NB4 (cell line): ENCODE measurements around the gene NPTXR.
"Not testable (repeated sequence)": the region's sequence is repeated elsewhere in the genome, so short reads cannot be mapped to it uniquely, and the experiment has no call there.

Experiments used
- DNase-seq: peaks from one replicate; pipeline ENCODE4 v3.0.0; 2010; ENCODE audit warnings: low read depth
- H3K4me3 ChIP-seq: one replicate; pipeline ENCODE4 v1.5.1; 2011; ENCODE audit warnings: mild to moderate bottlenecking, low read depth, low read length, moderate library complexity
- MYC ChIP-seq: IDR thresholded peaks from 2 replicates; pipeline ENCODE4 v1.6.1; 2011; ENCODE audit warnings: low read depth, low read length
- POLR2A ChIP-seq: IDR thresholded peaks from 2 replicates; pipeline ENCODE4 v1.6.1; 2011; ENCODE audit warnings: mild to moderate bottlenecking; ENCODE audit not compliant: insufficient read length; ENCODE audit errors: extremely low read depth
- TF ChIP-seq, protein P1 (sequence below): IDR thresholded peaks from one replicate; pipeline ENCODE4 v1.5.1; 2012; ENCODE audit warnings: low read depth, low read length
- TF ChIP-seq, protein P2 (sequence below): IDR thresholded peaks from 2 replicates; pipeline ENCODE4 v1.6.1; 2011; ENCODE audit warnings: low read depth, low read length

The NPTXR gene

DNA sequence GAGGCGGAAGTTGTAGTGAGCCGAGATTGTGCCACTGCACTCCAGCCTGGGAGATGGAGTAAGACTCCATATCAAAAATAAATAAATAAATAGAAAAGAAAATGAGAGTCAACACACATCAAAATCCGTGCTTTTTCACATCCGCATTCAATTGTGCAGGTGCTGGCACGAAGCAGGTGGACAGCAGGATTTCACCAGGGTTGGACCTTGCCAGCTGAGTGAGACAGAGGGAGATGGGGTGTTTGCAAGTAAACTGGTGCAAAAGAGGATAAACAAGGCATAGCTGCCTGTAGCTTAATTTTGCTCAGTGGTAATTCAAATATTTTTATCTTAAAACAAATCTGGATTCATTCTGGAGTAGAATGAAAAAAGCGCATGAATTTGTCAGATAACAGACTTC, 26.6 kb downstream of the NPTXR start:
- no peak overlapping the region for H3K4me3 ChIP-seq
- TF ChIP-seq POLR2A = no peak
- no peak for TF ChIP-seq MYC
- TF ChIP-seq, protein P1, sequence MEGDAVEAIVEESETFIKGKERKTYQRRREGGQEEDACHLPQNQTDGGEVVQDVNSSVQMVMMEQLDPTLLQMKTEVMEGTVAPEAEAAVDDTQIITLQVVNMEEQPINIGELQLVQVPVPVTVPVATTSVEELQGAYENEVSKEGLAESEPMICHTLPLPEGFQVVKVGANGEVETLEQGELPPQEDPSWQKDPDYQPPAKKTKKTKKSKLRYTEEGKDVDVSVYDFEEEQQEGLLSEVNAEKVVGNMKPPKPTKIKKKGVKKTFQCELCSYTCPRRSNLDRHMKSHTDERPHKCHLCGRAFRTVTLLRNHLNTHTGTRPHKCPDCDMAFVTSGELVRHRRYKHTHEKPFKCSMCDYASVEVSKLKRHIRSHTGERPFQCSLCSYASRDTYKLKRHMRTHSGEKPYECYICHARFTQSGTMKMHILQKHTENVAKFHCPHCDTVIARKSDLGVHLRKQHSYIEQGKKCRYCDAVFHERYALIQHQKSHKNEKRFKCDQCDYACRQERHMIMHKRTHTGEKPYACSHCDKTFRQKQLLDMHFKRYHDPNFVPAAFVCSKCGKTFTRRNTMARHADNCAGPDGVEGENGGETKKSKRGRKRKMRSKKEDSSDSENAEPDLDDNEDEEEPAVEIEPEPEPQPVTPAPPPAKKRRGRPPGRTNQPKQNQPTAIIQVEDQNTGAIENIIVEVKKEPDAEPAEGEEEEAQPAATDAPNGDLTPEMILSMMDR = no peak
- TF ChIP-seq, protein P2, sequence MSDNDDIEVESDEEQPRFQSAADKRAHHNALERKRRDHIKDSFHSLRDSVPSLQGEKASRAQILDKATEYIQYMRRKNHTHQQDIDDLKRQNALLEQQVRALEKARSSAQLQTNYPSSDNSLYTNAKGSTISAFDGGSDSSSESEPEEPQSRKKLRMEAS = no peak
- DNase-seq = no peak

DNA sequence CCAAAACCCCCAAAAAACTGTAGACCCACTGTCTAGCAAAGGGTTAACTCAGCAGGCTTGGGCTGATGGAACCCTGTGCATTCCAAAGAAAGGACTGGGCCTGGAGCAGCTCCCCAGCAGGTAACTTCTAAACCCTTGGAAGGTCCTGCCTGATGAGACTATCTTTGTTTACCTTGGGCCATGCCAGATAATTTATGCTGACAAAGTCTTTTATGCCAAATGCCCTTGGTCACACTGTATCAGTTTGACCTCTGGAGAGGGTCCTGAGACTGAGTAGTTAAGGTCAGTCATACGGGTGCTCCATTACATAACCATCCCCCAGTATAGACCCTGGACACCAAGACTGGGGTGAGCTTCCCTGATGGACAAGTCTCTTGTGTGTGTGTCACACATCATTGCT, 28.0 kb downstream of the NPTXR start:
- H3K4me3 ChIP-seq = no peak overlapping the region
- TF ChIP-seq, protein P1 = no peak
- TF ChIP-seq, protein P2 = no peak
- no peak for TF ChIP-seq MYC
- no peak for DNase-seq

DNA sequence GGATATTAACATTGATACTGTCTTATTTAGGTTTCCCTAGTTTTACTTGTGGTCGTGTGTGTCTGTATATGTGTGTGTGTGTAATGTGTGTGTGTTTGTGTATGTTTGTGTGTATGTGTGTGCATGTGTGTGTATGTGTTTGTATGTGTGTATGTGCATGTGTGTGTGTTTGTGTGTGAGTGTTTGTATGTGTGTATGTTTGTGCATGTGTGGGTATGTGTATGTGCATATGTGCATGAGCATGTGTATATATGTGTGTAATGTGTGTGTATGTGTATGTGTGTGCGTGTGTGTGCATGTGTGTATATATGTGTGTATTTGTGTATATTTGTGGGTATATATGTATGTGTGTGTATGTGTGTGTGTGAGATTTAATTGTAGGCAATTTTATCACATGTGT, 32.6 kb downstream of the NPTXR start:
- no peak overlapping the region for H3K4me3 ChIP-seq
- no peak for DNase-seq
- TF ChIP-seq POLR2A = no peak
- TF ChIP-seq, protein P1 = no peak

DNA sequence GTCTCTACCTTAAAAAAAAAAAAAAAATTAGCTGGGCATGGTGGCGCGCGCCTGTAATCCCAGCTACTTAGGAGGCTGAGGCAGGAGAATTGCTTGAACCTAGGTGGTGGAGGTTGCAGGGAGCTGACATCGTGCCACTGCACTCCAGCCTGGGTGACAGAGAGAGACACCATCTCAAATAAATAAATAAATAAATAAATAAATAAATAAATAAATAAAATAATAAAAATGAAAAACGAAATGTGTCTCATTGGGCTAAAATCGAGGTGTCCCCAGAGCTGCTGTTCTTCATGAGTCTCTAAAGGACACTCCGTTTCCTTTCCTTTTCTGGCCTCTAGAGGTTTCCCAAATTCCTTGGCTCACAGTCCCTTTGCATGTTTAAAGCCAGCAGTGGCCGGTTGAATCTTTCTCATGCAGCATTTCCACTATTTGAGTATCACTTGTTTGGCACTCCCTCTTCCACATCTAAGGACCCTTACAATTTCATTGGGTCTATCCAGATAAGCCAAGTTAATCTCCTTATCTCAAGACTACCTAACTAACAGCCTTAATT, 38.7 kb downstream of the NPTXR start:
- DNase-seq, H3K4me3 ChIP-seq: not testable (repeated sequence)

DNA sequence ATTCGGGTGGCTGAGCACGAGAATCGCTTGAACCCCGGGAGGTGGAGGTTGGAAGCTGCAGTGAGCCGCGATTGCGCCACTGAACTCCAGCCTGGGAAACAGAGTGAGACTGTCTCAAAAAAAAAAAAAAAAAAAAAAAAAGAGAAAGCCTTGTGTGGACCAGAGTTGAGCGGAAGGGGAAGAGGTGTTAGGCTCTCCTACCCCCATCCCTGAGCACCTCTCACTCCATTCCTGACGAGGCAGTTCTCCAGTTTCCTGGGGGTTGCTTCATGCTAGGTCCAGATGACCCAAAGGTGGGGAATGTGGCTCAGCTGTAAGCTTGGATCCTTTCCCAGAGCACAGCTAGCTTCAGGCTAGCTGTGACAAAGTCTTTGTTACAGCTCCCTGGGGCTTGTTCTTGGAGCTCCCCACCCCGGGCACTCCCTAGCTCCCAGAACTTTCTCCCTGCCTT, 41.1 kb downstream of the NPTXR start:
- DNase-seq = no peak
- H3K4me3 ChIP-seq = no peak overlapping the region
- TF ChIP-seq, protein P1 = no peak
- TF ChIP-seq, protein P2 = no peak
- TF ChIP-seq MYC = no peak

DNA sequence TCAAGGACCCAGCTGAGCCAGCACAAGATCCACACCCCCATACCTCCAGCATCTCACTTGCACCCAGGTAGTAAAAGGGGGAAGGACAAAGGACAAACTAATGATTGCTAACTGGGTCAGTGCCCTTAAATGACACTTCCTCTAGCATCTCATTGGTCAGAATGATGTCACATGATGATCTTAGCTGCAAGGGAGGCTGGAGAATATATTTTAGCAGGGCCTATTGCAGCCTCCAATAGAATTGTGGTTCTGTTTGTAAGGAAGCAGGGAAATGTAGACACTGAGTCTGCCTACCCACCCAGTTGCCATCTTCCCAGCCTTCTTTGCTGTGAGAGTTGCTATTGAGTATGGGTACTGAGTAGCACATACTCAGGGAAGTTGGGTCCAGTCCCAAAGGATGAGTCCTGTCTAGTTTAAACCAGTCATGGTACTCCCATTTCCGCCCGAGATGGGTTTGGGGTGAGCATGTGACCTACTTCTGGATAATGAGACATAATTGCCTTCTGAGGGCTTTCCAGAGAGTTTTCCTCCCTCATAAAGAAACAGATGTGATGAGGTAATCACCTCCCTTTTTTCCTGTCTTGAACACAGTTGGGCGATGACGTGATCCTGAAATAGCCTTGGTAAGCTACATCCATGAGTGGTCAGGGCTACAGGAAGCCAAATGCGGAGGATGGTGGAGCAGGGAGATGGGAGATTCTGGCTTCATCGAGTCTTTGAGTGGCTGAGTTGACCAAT, 44.4 kb downstream of the NPTXR start:
- no peak for DNase-seq
- no peak overlapping the region for H3K4me3 ChIP-seq
- TF ChIP-seq, protein P2 = no peak
- TF ChIP-seq MYC (no peak), POLR2A (no peak)
- TF ChIP-seq, protein P1 = no peak
